Dedifferentiated amniotic fluid mesenchymal stem cell (primary cell): ENCODE results near the gene ITIH5.

Experiments
- DNase-seq: peaks from one replicate; pipeline ENCODE4 v3.0.0-alpha.2; 2016; ENCODE audit errors: extremely low spot score

Gene ITIH5

GRCh38 chr10:7520507-7521485, 146.0 kb downstream of the ITIH5 start:
- DNase-seq: no peak

- no peak for DNase-seq
Observed at GRCh38 chr10:7519351-7519750, 147.4 kb downstream of the ITIH5 start.

GRCh38 chr10:7518693-7519092, 148.1 kb downstream of the ITIH5 start:
- DNase-seq: no peak

- no peak for DNase-seq
Observed at GRCh38 chr10:7515439-7515838, 151.3 kb downstream of the ITIH5 start.

- no peak for DNase-seq
Observed at GRCh38 chr10:7513936-7514335, 152.8 kb downstream of the ITIH5 start.

GRCh38 chr10:7513455-7513854, 153.3 kb downstream of the ITIH5 start:
- no peak for DNase-seq

- no peak for DNase-seq
Observed at GRCh38 chr10:7512487-7512886, 154.3 kb downstream of the ITIH5 start.

GRCh38 chr10:7511612-7512011, 155.2 kb downstream of the ITIH5 start:
- DNase-seq: no peak
